Measurements from ENCODE around the gene EMILIN3. TPM values are rescaled to one million over a fixed set of nuclear protein-coding genes. Genes with fewer than 3 reads are reported as not detected.
A peak's percentile ranks its signal among the peaks of the same experiment; 100 is the strongest.
"Not testable (repeated sequence)": the region's sequence is repeated elsewhere in the genome, so short reads cannot be mapped to it uniquely, and the experiment has no call there.

The EMILIN3 gene
- total RNA-seq, 1 experiment from 2014 or later, result not detected

GRCh38 chr20:41320441-41320840 lies 46.2 kb downstream of the EMILIN3 start:
- Histone ChIP-seq H3K4me2 (ENCODE audit: low read depth, low read length, poor library complexity, severe bottlenecking) (no peak overlapping the region), H3K9ac (ENCODE audit: low read length) (no peak overlapping the region), H3K4me1 (ENCODE audit: low read length) (peaks cover 22% of the 10 kb centered on the region), H2AFZ (ENCODE audit: low read length) (no peak overlapping the region), H3K9me3 (ENCODE audit: low read length) (no peaks in the 10 kb centered on the region), H3K27me3 (ENCODE audit: low read length) (no peaks in the 10 kb centered on the region; the same call in 1 of the 2 replicates), H3K79me2 (ENCODE audit: low read length) (no peaks in the 10 kb centered on the region), H3K27ac (ENCODE audit: low read length) (no peak overlapping the region), H4K20me1 (ENCODE audit: insufficient read depth, low read depth, low read length) (no peaks in the 10 kb centered on the region), H3K36me3 (ENCODE audit: insufficient read depth, low read length) (no peaks in the 10 kb centered on the region), H3K9me2 (replicated peaks; ENCODE audit: insufficient read depth, low read length) (no peaks in the 10 kb centered on the region), H3K4me3 (ENCODE audit: low read length) (no peak overlapping the region)
- no peak for DNase-seq

- Histone ChIP-seq H3K9me3 (ENCODE audit: low read length) (no peaks in the 10 kb centered on the region), H3K36me3 (ENCODE audit: insufficient read depth, low read length) (no peaks in the 10 kb centered on the region), H3K4me2 (ENCODE audit: low read depth, low read length, poor library complexity, severe bottlenecking) (peak overlapping the region; percentile 98), H3K9ac (ENCODE audit: low read length) (peak overlapping the region; percentile 81), H3K79me2 (ENCODE audit: low read length) (no peaks in the 10 kb centered on the region), H3K27me3 (ENCODE audit: low read length) (no peaks in the 10 kb centered on the region; the same call in 1 of the 2 replicates), H2AFZ (ENCODE audit: low read length) (peak overlapping the region; percentile 99), H3K4me3 (ENCODE audit: low read length) (peak overlapping the region; percentile 77), H3K27ac (ENCODE audit: low read length) (no peak overlapping the region), H3K9me2 (replicated peaks; ENCODE audit: insufficient read depth, low read length) (no peaks in the 10 kb centered on the region), H4K20me1 (ENCODE audit: insufficient read depth, low read depth, low read length) (0 out of 2 replicates have a peak, but pooled peaks cover 4% of the 10 kb centered on the region), H3K4me1 (ENCODE audit: low read length) (peaks cover 17% of the 10 kb centered on the region)
- DNase-seq, result no peak
These were observed 48.4 kb downstream of the EMILIN3 start for GRCh38 chr20:41318271-41318649.

GRCh38 chr20:41317546-41318270 lies 48.9 kb downstream of the EMILIN3 start, which contains the start of gene ZHX3:
TSS of gene ZHX3 (minus strand) at chr20:41317731. CDS start at chr20:41204916, 112,815 bp downstream.
- Histone ChIP-seq H3K9me2 (replicated peaks; ENCODE audit: insufficient read depth, low read length) (no peaks in the 10 kb centered on the region), H3K4me3 (ENCODE audit: low read length) (peak within 1 kb of the TSS; percentile 78), H3K36me3 (ENCODE audit: insufficient read depth, low read length) (no peaks in the 10 kb centered on the region), H3K4me2 (ENCODE audit: low read depth, low read length, poor library complexity, severe bottlenecking) (peak within 1 kb of the TSS; percentile 98), H3K27me3 (ENCODE audit: low read length) (no peaks in the 10 kb centered on the region; the same call in 1 of the 2 replicates), H3K27ac (ENCODE audit: low read length) (no peak within 1 kb of the TSS), H4K20me1 (ENCODE audit: insufficient read depth, low read depth, low read length) (0 out of 2 replicates have a peak, but pooled peaks cover 4% of the 10 kb centered on the region), H3K9ac (ENCODE audit: low read length) (peak within 1 kb of the TSS; percentile 81), H2AFZ (ENCODE audit: low read length) (peak within 1 kb of the TSS; percentile 99), H3K79me2 (ENCODE audit: low read length) (no peaks in the 10 kb centered on the region), H3K9me3 (ENCODE audit: low read length) (no peaks in the 10 kb centered on the region), H3K4me1 (ENCODE audit: low read length) (peaks cover 17% of the 10 kb centered on the region)
- DNase-seq, result peak; percentile 99

GRCh38 chr20:41316602-41317545 lies 49.7 kb downstream of the EMILIN3 start:
- Histone ChIP-seq H2AFZ (ENCODE audit: low read length) (peak overlapping the region; percentile 93), H3K79me2 (ENCODE audit: low read length) (no peaks in the 10 kb centered on the region), H3K36me3 (ENCODE audit: insufficient read depth, low read length) (no peaks in the 10 kb centered on the region), H3K9me3 (ENCODE audit: low read length) (no peaks in the 10 kb centered on the region), H3K27ac (ENCODE audit: low read length) (no peak overlapping the region), H3K9me2 (replicated peaks; ENCODE audit: insufficient read depth, low read length) (no peaks in the 10 kb centered on the region), H3K4me2 (ENCODE audit: low read depth, low read length, poor library complexity, severe bottlenecking) (peak overlapping the region; percentile 91), H4K20me1 (ENCODE audit: insufficient read depth, low read depth, low read length) (0 out of 2 replicates have a peak, but pooled peaks cover 4% of the 10 kb centered on the region), H3K4me1 (ENCODE audit: low read length) (peaks cover 17% of the 10 kb centered on the region), H3K4me3 (ENCODE audit: low read length) (peak overlapping the region; percentile 78), H3K27me3 (ENCODE audit: low read length) (no peaks in the 10 kb centered on the region; the same call in 1 of the 2 replicates), H3K9ac (ENCODE audit: low read length) (peak overlapping the region; percentile 79)
- DNase-seq, result peak; percentile 84

DNA sequence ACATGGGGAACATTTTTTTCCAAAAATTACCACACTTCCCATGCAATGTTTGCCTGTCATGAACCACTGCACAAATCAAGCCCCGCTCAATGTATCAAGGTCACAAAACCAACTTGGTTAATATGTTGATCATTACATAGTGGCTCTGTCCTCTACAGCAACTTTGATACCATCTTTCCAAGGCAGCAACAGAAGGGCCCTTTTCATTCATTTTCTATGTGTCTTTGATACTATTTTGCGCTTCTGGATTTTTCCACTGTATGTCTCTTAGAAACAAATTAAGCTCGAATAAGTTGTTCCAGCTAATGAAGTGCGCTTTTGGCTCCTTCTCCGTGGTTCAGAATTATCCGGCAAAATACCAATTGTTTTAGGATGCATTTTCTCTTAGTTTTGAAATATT lies 50.6 kb downstream of the EMILIN3 start:
- Histone ChIP-seq H4K20me1 (ENCODE audit: insufficient read depth, low read depth, low read length) (0 out of 2 replicates have a peak, but pooled peaks cover 4% of the 10 kb centered on the region), H3K36me3 (ENCODE audit: insufficient read depth, low read length) (no peaks in the 10 kb centered on the region), H3K9me2 (replicated peaks; ENCODE audit: insufficient read depth, low read length) (no peaks in the 10 kb centered on the region), H3K27ac (ENCODE audit: low read length) (no peak overlapping the region), H3K4me1 (ENCODE audit: low read length) (peaks cover 17% of the 10 kb centered on the region), H3K79me2 (ENCODE audit: low read length) (no peaks in the 10 kb centered on the region), H2AFZ (ENCODE audit: low read length) (no peak overlapping the region), H3K9me3 (ENCODE audit: low read length) (no peaks in the 10 kb centered on the region), H3K4me2 (ENCODE audit: low read depth, low read length, poor library complexity, severe bottlenecking) (peak overlapping the region; percentile 91), H3K27me3 (ENCODE audit: low read length) (no peaks in the 10 kb centered on the region; the same call in 1 of the 2 replicates), H3K4me3 (ENCODE audit: low read length) (peak overlapping the region; percentile 78; the same call in 1 of the 2 replicates), H3K9ac (ENCODE audit: low read length) (peak overlapping the region; percentile 79; the same call in 1 of the 2 replicates)
- no peak for DNase-seq

- Histone ChIP-seq H3K9ac (ENCODE audit: low read length) (no peak overlapping the region), H4K20me1 (ENCODE audit: insufficient read depth, low read depth, low read length) (0 out of 2 replicates have a peak, but pooled peaks cover 4% of the 10 kb centered on the region), H3K27ac (ENCODE audit: low read length) (no peak overlapping the region), H3K9me2 (replicated peaks; ENCODE audit: insufficient read depth, low read length) (no peaks in the 10 kb centered on the region), H2AFZ (ENCODE audit: low read length) (no peak overlapping the region), H3K27me3 (ENCODE audit: low read length) (no peaks in the 10 kb centered on the region; the same call in 1 of the 2 replicates), H3K4me3 (ENCODE audit: low read length) (no peak overlapping the region), H3K4me1 (ENCODE audit: low read length) (peaks cover 17% of the 10 kb centered on the region), H3K9me3 (ENCODE audit: low read length) (no peaks in the 10 kb centered on the region), H3K4me2 (ENCODE audit: low read depth, low read length, poor library complexity, severe bottlenecking) (no peak overlapping the region), H3K36me3 (ENCODE audit: insufficient read depth, low read length) (no peaks in the 10 kb centered on the region), H3K79me2 (ENCODE audit: low read length) (no peaks in the 10 kb centered on the region)
- DNase-seq, result no peak
These were observed 52.2 kb downstream of the EMILIN3 start for GRCh38 chr20:41314386-41314785.

- not testable (repeated sequence) for H3K9me3 ChIP-seq (ENCODE audit: low read length); H4K20me1 ChIP-seq (ENCODE audit: insufficient read depth, low read depth, low read length); H3K9me2 ChIP-seq (replicated peaks; ENCODE audit: insufficient read depth, low read length); H3K9ac ChIP-seq (ENCODE audit: low read length); H3K4me2 ChIP-seq (ENCODE audit: low read depth, low read length, poor library complexity, severe bottlenecking); H3K27ac ChIP-seq (ENCODE audit: low read length); H2AFZ ChIP-seq (ENCODE audit: low read length); H3K4me3 ChIP-seq (ENCODE audit: low read length); H3K79me2 ChIP-seq (ENCODE audit: low read length); H3K36me3 ChIP-seq (ENCODE audit: insufficient read depth, low read length); DNase-seq; H3K27me3 ChIP-seq (ENCODE audit: low read length)
- H3K4me1 ChIP-seq (ENCODE audit: low read length), result peaks cover 21% of the 10 kb centered on the region
These were observed 54.6 kb downstream of the EMILIN3 start for GRCh38 chr20:41312009-41312408.
